Stimulated activated memory B cell treated with anti-CD40 and anti-IgM and Interleukin-4, amounts not matched to agents 10 μg/mL and 1 μg/mL and 100 μg/mL, for 72 hours (primary cell): ENCODE data around the gene NGF.
"Not testable (repeated sequence)": the region's sequence is repeated elsewhere in the genome, so short reads cannot be mapped to it uniquely, and the experiment has no call there.

ENCODE experiments used
- ATAC-seq: fragments of 150-1000 bp; cut with Tn5 transposase; 2 replicates; pipeline ENCODE4 v1.10.0; 2021
- H3K27ac Mint-ChIP-seq: one replicate; pipeline ENCODE4 v1.8.0; 2022; ENCODE audit warnings: mild to moderate bottlenecking, mixed read lengths
- H3K27me3 Mint-ChIP-seq: one replicate; pipeline ENCODE4 v1.8.0; 2022; ENCODE audit warnings: mixed read lengths
- H3K36me3 Mint-ChIP-seq: one replicate; pipeline ENCODE4 v1.8.0; 2022; ENCODE audit warnings: mixed read lengths
- H3K4me1 Mint-ChIP-seq: one replicate; pipeline ENCODE4 v1.8.0; 2022; ENCODE audit warnings: mixed read lengths
- H3K4me3 Mint-ChIP-seq: one replicate; pipeline ENCODE4 v1.8.0; 2022; ENCODE audit warnings: mild to moderate bottlenecking, moderate library complexity, mixed read lengths
- H3K9me3 Mint-ChIP-seq: one replicate; pipeline ENCODE4 v1.8.0; 2022; ENCODE audit warnings: mixed read lengths

Gene NGF

GRCh38 chr1:115324649-115325420 is 13.2 kb downstream of the NGF start:
- no peak overlapping the region for H3K4me3 Mint-ChIP-seq
- no peak overlapping the region for H3K27ac Mint-ChIP-seq
- H3K27me3 Mint-ChIP-seq = no peaks in the 10 kb centered on the region
- ATAC-seq = no peak
- H3K4me1 Mint-ChIP-seq = no peaks in the 10 kb centered on the region
- H3K36me3 Mint-ChIP-seq = no peaks in the 10 kb centered on the region
- H3K9me3 Mint-ChIP-seq = no peaks in the 10 kb centered on the region

GRCh38 chr1:115323366-115324004 is 14.6 kb downstream of the NGF start:
- Mint-ChIP-seq H3K4me3 (no peak overlapping the region), H3K27me3 (peaks cover 6% of the 10 kb centered on the region), H3K27ac (no peak overlapping the region), H3K36me3 (no peaks in the 10 kb centered on the region), H3K4me1 (no peaks in the 10 kb centered on the region), H3K9me3 (no peaks in the 10 kb centered on the region)
- ATAC-seq = no peak

DNA sequence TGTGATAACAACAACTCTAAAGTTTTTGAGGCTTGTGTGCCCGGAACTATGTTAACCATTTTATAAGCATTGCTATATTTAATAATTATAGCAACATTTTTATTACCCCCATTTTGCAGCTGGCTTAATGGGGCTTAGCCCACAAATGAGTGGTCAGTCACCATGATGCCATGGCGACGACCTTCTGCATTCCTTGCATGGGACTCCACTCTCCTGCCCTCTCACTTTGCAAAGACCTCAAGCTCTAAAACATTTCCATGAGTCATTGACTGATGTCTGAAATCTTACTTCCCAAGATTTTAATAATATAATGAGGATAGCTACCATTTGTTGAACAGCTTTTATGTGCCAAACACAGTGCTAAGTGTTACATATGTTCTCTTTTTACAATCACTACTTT is 15.4 kb downstream of the NGF start:
- Mint-ChIP-seq H3K4me1 (no peaks in the 10 kb centered on the region), H3K27ac (no peak overlapping the region), H3K36me3 (no peaks in the 10 kb centered on the region), H3K27me3 (peaks cover 13% of the 10 kb centered on the region), H3K9me3 (no peaks in the 10 kb centered on the region), H3K4me3 (no peak overlapping the region)
- ATAC-seq = no peak

GRCh38 chr1:115320377-115320776 is 17.7 kb downstream of the NGF start:
- Mint-ChIP-seq H3K9me3 (no peaks in the 10 kb centered on the region), H3K27ac (no peak overlapping the region), H3K4me1 (no peaks in the 10 kb centered on the region), H3K36me3 (no peaks in the 10 kb centered on the region), H3K4me3 (no peak overlapping the region), H3K27me3 (peaks cover 13% of the 10 kb centered on the region)
- ATAC-seq = no peak

GRCh38 chr1:115319706-115320105 is 18.3 kb downstream of the NGF start:
- ATAC-seq = no peak
- H3K27me3 Mint-ChIP-seq = peaks cover 13% of the 10 kb centered on the region
- no peak overlapping the region for H3K27ac Mint-ChIP-seq
- H3K4me1 Mint-ChIP-seq = no peaks in the 10 kb centered on the region
- H3K9me3 Mint-ChIP-seq = no peaks in the 10 kb centered on the region
- no peak overlapping the region for H3K4me3 Mint-ChIP-seq
- no peaks in the 10 kb centered on the region for H3K36me3 Mint-ChIP-seq

DNA sequence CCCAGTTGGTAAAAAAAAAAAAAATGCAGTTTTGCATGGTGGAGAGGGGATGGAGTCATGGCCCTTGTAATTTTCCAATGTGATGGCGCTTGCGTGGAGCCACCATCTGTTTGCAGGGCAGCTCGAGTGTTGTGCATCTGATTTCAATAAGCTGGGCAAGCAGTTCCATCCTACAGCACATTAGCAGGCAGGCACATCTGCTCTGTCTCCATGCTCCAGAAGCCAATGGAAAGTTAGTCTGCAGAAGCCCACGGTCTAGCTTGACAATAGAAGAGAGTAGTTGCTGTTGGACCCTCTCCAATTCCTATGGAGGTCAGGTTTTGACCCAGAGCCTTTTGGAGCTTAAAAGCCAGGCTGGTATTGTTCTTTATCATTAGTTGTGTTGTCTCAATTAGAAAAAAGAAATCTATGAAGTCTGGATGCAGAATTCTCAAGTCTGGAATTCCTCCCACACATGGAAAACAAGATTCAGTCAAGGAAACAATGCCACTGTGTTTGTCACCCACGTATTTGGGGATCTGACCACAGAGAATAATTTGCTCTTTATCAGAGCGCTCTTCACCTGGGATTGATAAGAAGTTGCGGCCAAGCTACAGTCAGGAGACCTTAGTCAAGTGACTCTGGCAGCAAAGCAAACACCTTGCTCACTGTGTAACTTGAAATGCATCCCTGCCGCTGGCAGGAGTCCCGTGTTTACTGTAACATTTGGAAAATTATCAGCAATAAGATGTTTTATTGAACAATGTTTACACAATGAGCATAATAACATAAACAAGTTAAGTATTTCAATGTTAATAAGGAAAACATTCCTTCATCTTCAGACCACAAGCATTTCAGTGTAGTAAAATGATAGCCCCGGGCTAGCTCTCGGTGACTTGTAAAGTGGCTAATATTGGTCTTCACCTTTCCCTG is 20.7 kb downstream of the NGF start:
- Mint-ChIP-seq H3K9me3 (no peaks in the 10 kb centered on the region), H3K4me3 (no peak overlapping the region), H3K27ac (no peak overlapping the region), H3K4me1 (no peaks in the 10 kb centered on the region), H3K27me3 (peaks cover 13% of the 10 kb centered on the region), H3K36me3 (no peaks in the 10 kb centered on the region)
- no peak for ATAC-seq

DNA sequence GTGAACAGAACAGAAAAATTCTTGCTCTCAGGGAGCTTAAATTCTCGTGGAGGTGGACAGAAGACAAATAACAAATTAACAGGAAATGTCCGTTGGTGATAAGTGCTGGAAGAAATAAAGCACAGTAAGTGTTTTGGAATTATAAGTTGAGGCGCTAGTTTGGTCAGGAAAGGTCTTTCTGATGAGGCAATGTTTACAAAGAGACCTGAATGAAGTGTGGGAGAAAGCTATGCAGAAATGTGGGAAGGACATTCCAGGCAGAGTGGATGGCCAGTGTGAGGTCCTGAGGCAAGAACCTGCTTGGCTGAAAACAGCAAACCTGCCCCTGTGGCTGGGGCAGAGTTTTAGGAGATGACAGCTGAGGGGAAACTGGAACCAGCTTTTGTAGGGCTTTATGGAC is 23.3 kb downstream of the NGF start:
- H3K4me3 Mint-ChIP-seq = no peak overlapping the region
- H3K36me3 Mint-ChIP-seq = no peaks in the 10 kb centered on the region
- peaks cover 13% of the 10 kb centered on the region for H3K27me3 Mint-ChIP-seq
- H3K4me1 Mint-ChIP-seq = no peaks in the 10 kb centered on the region
- H3K27ac Mint-ChIP-seq = no peak overlapping the region
- no peaks in the 10 kb centered on the region for H3K9me3 Mint-ChIP-seq
- no peak for ATAC-seq

DNA sequence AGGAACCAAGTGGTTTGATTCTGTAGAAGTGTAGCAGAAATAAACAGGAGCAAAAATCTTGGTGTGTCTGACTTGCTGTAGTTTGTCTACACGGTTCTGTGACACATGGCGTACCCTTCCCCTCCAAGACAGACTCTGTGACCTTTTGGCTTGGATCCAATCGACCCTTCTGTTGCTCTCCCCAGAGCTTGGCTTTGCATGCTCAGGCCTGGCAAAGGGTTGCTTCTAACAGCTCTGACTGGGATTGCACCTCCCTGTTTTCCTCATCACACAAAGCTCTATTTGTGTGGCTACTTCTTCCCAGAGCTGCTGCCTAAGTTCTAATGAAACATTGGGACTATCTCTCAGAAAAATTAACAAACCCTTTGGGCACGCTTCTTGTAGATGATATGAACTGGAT is 24.0 kb downstream of the NGF start:
- Mint-ChIP-seq H3K27ac (no peak overlapping the region), H3K9me3 (peaks cover 2% of the 10 kb centered on the region), H3K4me1 (no peaks in the 10 kb centered on the region), H3K27me3 (peaks cover 13% of the 10 kb centered on the region), H3K36me3 (no peaks in the 10 kb centered on the region), H3K4me3 (no peak overlapping the region)
- no peak for ATAC-seq

DNA sequence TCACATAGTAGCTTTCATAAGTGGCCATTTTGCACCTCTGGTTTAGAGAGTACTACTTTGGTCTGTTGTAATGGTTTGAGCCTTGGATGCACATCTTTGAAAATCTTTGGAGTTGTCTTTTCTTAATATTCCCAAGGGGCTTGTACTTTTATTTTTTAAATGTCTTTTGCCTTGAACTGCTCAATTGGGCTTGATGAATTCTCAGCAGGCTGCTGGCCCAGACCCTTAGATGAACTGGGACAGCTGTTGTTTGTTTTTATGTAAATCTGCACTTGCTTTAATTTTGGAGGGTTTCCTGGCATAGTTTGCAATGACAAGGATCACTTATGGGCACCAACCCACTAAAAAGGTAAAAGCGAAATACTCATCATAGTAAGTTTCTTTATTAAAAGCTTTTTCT is 24.9 kb downstream of the NGF start:
- no peak for ATAC-seq
- Mint-ChIP-seq H3K36me3 (no peaks in the 10 kb centered on the region), H3K27ac (no peak overlapping the region), H3K4me3 (no peak overlapping the region), H3K9me3 (peaks cover 2% of the 10 kb centered on the region), H3K4me1 (no peaks in the 10 kb centered on the region), H3K27me3 (peaks cover 4% of the 10 kb centered on the region)

GRCh38 chr1:115312742-115313141 is 25.3 kb downstream of the NGF start:
- Mint-ChIP-seq H3K27ac (no peak overlapping the region), H3K9me3 (peaks cover 2% of the 10 kb centered on the region), H3K4me1 (no peaks in the 10 kb centered on the region), H3K4me3 (no peak overlapping the region), H3K27me3 (peaks cover under 1% of the 10 kb centered on the region), H3K36me3 (no peaks in the 10 kb centered on the region)
- ATAC-seq = no peak

DNA sequence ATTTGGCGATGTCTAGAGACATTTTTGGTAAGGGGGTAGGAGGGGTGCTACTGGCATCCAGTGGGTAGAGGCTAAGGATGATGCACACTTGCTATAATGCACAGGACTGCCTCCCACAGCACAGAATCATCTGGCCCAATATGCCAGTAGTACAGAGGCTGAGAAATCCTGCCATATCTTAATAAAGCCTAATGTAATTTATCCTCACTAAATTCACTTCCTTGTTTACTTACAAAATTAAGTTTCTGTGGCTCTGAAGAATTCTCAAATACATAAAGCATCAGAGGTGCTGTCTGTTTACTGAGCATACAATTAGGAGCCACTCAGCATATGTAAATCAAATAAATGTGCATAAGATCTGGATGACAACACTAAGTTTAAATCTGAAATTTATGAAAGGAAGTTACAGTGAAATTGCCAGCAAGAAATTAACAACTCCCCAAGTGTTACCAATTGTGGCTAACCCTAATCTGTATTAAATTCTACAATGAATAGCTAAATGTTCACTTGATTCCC is 26.5 kb downstream of the NGF start:
- H3K4me1 Mint-ChIP-seq = no peaks in the 10 kb centered on the region
- no peak for ATAC-seq
- H3K9me3 Mint-ChIP-seq = peaks cover 2% of the 10 kb centered on the region
- H3K27ac Mint-ChIP-seq = no peak overlapping the region
- H3K27me3 Mint-ChIP-seq = no peaks in the 10 kb centered on the region
- no peak overlapping the region for H3K4me3 Mint-ChIP-seq
- H3K36me3 Mint-ChIP-seq = no peaks in the 10 kb centered on the region

GRCh38 chr1:115310581-115311473 is 27.2 kb downstream of the NGF start:
- peak; percentile 18 for ATAC-seq
- no peaks in the 10 kb centered on the region for H3K36me3 Mint-ChIP-seq
- no peak overlapping the region for H3K27ac Mint-ChIP-seq
- H3K4me3 Mint-ChIP-seq = no peak overlapping the region
- H3K9me3 Mint-ChIP-seq = peaks cover 2% of the 10 kb centered on the region
- no peaks in the 10 kb centered on the region for H3K27me3 Mint-ChIP-seq
- no peaks in the 10 kb centered on the region for H3K4me1 Mint-ChIP-seq

DNA sequence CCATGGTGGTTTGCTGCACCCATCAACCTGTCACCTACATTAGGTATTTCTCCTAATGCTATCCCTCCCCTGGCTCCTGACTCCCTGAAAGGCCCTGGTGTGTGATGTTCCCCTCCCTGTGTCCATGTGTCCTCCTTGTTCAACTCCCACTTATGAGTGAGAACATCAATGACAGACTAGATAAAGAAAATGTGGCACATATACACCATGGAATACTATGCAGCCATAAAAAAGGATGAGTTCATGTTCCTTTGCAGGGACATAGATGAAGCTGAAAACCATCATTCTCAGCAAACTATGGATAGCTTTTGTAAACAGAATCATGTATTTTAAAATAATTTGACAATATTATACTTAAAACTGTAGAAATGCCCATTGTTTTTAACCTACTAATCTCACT is 28.5 kb downstream of the NGF start:
- not testable (repeated sequence) for ATAC-seq, H3K36me3 Mint-ChIP-seq, H3K4me3 Mint-ChIP-seq, H3K4me1 Mint-ChIP-seq, H3K27ac Mint-ChIP-seq, H3K27me3 Mint-ChIP-seq, H3K9me3 Mint-ChIP-seq

GRCh38 chr1:115308969-115309368 is 29.1 kb downstream of the NGF start:
- Mint-ChIP-seq H3K27ac (no peak overlapping the region), H3K27me3 (no peaks in the 10 kb centered on the region), H3K4me3 (no peak overlapping the region), H3K4me1 (no peaks in the 10 kb centered on the region), H3K9me3 (peaks cover 2% of the 10 kb centered on the region), H3K36me3 (no peaks in the 10 kb centered on the region)
- no peak for ATAC-seq
